Omental fat pad (tissue), 4 donors: Measurements from ENCODE around the gene SMIM3. TPM values are rescaled to one million over a fixed set of nuclear protein-coding genes. Genes with fewer than 3 reads are reported as not detected.

Source experiments
- ATAC-seq: fragments of 150-250 bp; one replicate; pipeline ENCODE4 v1.9.1; 2016; ENCODE audit warnings: mild to moderate bottlenecking, moderate library complexity; ENCODE audit not compliant: low FRiP score
- DNase-seq: peaks from one replicate; pipeline ENCODE4 v3.0.0-alpha.2; 2019; ENCODE audit warnings: low spot score
- CTCF ChIP-seq, 3 donors: fragments of 450-650 bp; IDR thresholded peaks; one replicate each; pipeline ENCODE4 v1.5.1; 2016 to 2017; ENCODE audit warnings: antibody characterized with exemption in 3 of 3, mild to moderate bottlenecking in 3 of 3, moderate library complexity in 2 of 3
- total RNA-seq, 4 donors: library from RNA; depleted of rRNA; stranded (reverse); fragments of >200 nt; gene quantifications; one replicate each; pipeline ENCODE4 v1.1.0, GENCODE V29; 2016

SMIM3 gene
- total RNA-seq, 4 donors from 2014 or later = 140 to 211 (median 157) TPM

DNA sequence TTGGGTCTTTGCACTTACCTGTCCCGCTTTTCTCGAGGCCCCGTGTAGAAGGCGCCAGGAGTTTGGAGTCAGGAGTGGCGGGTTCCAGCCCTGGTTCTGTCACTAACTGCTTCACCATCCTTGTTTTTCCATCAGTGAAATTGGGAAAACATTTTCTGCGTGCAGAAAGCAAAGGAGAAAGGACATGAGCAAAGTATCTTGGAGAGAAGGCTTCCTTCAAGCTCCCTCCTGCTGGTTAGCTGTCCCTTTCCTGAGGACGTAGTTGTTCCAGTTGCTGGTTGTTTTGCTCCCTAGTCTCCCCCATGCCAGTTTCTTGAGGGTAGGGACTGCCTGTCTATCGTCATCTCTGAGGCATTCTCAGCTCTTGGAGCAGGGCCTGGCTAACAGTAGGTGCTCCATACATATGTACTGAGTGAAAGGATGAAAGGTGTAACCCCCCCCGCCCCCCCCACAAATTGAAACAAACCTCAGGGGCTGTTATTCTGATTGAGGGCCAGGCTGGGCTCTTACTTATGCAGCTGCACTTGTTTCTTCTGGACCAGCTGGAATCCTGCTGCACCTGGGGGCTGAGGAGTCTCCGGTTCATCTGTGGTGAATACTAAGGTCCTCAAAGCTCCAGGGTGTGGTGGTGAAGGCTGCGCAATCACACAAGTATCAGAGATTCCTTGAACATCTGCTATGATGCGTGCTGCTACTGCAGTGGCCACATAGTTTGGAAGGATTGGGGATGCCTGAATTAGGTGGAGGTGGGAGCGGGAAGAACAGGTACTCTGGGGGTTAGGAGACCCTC is 1.0 kb downstream of the SMIM3 start:
- no peak for TF ChIP-seq CTCF (IDR thresholded peaks at IDR 0.05)
- ATAC-seq = no peak
- no peak for DNase-seq

DNA sequence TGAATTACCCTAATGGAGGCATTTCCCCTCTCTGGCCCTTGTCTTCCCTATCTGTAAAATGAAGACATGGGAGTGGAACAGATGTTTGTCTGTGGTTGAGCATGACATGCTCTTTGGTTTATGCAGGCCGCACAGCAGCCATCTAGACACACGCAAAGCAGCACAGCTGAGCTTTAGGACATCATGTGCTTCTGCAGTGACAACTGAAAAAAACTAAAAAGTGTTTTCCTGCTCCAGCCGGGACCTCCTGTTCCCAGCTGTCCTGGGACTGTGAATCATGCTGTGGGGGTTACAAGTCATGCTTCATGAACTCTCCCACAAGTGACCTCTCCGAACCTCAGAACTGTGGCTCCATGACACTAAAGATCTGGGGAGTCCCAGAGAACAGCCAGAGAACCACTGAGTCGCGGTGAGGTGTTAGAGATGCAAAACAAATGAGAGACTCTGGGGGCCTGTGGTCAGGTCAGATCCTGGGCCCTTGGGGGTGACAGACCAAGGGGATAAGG is 1.7 kb downstream of the SMIM3 start:
- ATAC-seq = no peak
- TF ChIP-seq CTCF (IDR thresholded peaks at IDR 0.05) = no peak
- no peak for DNase-seq

DNA sequence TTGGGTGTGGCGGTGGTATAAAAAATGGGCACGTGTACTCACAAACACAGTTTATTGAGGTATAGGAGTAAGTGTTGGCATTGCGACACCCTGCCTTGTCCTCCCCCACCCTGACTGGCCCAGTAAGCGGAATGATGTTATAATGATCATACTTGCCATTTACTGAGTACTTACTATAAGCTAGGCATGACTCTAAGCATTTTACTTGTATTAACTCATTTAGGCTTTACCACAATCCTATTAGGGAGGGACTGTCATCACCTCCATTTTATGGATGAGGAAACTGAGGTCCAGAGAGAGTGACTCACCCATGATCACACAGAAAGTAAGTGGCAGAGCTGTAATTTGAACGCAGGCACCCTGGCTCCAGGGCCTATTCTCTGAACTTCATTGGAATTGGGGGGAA is 2.3 kb downstream of the SMIM3 start:
- TF ChIP-seq CTCF (IDR thresholded peaks at IDR 0.05) = no peak
- DNase-seq (no peak), ATAC-seq (no peak)

- ATAC-seq = peak; percentile 27
- no peak for DNase-seq
- no peak for TF ChIP-seq CTCF (IDR thresholded peaks at IDR 0.05)
Measured at GRCh38 chr5:150781706-150782614, 3.4 kb downstream of the SMIM3 start.

DNA sequence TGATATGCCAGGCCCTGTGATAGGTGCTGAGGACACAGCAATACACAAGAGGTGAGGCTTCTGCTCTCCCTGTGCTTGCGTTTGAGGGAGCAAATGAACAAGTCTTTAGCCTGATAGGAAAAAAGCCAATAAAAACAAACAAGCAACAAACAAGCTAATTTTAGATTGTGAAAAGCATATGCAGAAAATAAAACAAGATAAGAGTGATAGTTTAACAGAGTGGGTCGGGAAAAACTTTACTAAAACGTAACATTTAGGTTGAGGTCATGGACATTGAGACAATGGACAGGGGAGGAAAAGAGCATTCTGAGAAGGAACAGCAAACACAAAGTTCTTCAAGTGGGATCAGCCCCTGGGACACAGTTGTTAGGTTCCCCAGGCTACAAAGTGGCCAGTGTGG is 4.3 kb downstream of the SMIM3 start:
- DNase-seq = no peak
- ATAC-seq = no peak
- no peak for TF ChIP-seq CTCF (IDR thresholded peaks at IDR 0.05)

DNA sequence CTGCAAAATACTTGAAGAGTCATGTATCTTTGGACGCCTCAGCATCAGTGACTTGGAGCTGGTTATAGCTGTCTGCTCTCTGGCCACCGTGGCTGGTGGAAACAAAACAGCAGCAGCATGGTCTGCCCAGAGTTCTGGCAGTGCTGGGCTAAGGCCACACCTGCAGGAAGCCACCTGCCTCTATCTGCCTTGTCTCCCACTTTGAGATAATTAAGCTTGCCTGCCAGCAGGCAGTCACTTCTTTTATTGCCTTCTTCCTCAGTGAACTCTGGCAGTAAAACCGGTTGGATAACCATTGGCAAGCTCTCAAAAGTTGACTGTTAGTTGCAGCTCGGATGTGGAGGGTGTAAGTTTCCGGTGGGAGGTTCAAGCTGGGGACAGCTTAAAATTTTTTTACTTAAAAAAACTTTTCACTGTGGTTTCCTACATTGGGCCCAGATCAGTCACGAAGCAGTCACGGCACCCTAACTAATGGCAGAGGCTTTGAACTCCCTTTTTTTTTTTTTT is 4.9 kb downstream of the SMIM3 start:
- no peak for DNase-seq
- no peak for TF ChIP-seq CTCF (IDR thresholded peaks at IDR 0.05)
- ATAC-seq = no peak
